D721Med (cell line): ENCODE measurements around the gene IPO8.
"Not testable (repeated sequence)": the region's sequence is repeated elsewhere in the genome, so short reads cannot be mapped to it uniquely, and the experiment has no call there.

Experiments
- DNase-seq: peaks from one replicate; pipeline ENCODE4 v3.0.0; 2011; ENCODE audit warnings: low spot score; ENCODE audit not compliant: insufficient read length
- FAIRE-seq: peaks from 2 replicates; lab custom pipeline; 2011; peaks lifted over from hg19 to GRCh38; lab: Jason Lieb, UNC
- TF ChIP-seq, protein P1 (sequence below): IDR thresholded peaks from 2 replicates; pipeline ENCODE4 v1.5.1; 2012; ENCODE audit warnings: mild to moderate bottlenecking, control low read depth; ENCODE audit not compliant: insufficient read depth; ENCODE audit errors: missing control alignments

Gene IPO8

DNA sequence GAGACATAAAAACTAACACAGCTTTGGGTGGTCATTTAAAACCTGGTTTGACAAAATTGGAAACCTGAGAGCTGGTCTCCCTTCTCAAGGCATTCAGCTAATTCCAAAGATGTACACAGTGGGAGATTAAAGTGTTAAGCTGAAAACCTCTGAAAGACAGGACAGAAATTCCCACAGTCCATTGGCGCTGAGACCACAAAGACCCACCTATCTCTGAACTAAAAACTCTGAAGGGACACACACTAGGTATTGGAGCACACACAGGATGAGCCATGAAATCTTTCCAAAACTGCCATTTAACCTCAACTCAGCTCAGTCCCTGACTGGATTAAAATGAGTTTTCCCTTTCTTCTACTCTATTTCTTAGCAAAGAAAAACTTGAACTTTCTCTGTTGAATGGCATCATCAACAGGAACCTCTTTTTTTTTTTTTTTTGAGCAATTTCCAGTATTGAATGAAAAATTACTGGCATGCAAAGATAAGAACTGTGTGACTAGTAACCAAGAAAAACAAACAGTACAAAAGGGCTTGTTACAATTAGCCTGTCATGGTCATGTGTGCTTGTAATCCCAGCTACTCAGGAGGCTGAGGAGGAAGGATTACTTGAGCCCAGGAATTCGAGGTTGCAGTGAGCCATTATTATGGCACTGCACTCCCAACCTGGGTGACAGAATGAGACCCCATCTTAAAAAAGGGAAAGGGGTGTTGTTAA, 82.4 kb downstream of the IPO8 start:
- DNase-seq (no peak), FAIRE-seq (no peak)
- TF ChIP-seq, protein P1, sequence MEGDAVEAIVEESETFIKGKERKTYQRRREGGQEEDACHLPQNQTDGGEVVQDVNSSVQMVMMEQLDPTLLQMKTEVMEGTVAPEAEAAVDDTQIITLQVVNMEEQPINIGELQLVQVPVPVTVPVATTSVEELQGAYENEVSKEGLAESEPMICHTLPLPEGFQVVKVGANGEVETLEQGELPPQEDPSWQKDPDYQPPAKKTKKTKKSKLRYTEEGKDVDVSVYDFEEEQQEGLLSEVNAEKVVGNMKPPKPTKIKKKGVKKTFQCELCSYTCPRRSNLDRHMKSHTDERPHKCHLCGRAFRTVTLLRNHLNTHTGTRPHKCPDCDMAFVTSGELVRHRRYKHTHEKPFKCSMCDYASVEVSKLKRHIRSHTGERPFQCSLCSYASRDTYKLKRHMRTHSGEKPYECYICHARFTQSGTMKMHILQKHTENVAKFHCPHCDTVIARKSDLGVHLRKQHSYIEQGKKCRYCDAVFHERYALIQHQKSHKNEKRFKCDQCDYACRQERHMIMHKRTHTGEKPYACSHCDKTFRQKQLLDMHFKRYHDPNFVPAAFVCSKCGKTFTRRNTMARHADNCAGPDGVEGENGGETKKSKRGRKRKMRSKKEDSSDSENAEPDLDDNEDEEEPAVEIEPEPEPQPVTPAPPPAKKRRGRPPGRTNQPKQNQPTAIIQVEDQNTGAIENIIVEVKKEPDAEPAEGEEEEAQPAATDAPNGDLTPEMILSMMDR, result no peak

DNA sequence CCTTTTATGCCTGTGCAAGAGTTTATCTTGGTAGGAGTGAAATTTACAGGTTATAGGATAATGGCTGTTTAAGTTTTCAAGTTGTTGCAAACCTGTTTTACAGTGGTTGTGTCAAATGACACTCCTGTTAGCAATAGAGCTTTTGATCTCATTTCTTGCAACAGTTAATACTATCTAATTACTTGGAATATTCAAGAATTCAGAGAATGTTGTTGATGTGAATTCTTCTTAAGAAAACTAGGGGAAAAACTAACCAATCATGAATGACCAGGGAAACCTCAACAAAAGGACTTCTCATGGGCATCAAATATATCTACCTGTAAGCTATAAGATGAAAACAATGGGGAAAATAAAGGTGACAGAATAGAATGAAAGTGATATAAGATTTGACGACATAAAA, 85.0 kb downstream of the IPO8 start:
- FAIRE-seq (no peak), DNase-seq (no peak)
- TF ChIP-seq, protein P1, result no peak

- not testable (repeated sequence) for DNase-seq
Measured at GRCh38 chr12:30609819-30610218, 85.8 kb downstream of the IPO8 start.

DNA sequence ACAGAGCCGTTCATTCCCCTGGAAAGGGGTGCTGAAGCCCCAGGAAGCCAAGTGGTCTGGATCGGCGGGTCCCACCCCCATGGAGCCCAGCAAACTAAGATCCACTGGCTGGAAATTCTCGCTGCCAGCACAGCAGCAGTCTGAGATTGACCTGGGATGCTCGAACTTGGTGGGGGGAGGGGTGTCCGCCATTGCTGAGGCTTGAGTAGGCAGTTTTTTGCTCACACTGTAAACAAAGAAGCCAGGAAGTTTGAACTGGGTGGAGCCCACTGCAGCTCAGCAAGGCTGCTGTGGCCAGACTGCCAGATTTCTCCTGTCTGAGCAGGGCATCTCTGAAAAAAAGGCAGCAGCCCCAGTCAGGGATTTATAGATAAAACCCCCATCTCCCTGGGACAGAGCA, 91.4 kb downstream of the IPO8 start:
- not testable (repeated sequence) for DNase-seq, FAIRE-seq

More at GRCh38 chr12:30609819-30610218, 85.8 kb downstream of the IPO8 start:
- not testable (repeated sequence) for FAIRE-seq

GRCh38 chr12:30603129-30603528, 92.5 kb downstream of the IPO8 start:
- TF ChIP-seq, protein P1, result no peak
- DNase-seq (no peak), FAIRE-seq (no peak)

DNA sequence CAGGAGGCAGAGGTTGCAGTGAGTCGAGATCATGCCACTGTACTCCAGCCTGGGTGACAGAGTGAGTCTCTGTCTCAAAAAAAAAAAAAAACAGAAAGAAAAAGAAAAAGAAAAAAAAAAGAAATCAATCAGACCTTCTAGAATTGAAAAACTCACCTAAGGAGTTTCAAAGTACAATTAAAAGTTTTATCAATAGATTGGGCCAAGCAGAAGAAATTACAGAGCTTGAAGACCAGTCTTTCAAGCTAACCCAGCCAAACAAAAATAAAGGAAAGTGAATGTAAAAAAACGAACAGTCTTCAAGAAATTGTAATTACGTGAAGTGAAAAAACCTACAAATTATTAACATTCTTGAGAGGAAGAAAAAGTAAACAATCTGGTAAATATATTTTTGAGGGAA, 93.0 kb downstream of the IPO8 start:
- TF ChIP-seq, protein P1, result no peak
- no peak for DNase-seq
- FAIRE-seq, result no peak

DNA sequence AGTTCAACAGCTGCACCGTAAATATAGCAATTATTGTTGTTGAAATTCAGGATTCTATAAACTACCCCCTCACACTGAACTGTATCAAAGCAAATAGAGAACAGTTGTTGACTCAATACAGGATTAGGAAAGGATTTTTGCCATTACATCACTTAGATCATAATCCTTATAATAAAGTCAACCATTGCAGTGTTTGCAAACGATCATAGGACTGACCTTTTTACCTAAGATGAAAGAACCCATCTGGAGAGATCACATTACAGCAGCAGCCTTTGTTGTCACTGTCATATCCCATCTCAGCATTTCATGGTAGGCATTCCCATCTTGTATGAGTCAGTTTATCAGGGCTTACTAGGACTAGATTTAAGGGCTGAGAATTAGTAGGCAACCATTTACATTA, 96.1 kb downstream of the IPO8 start:
- TF ChIP-seq, protein P1, result no peak
- FAIRE-seq, result peak; percentile 81
- DNase-seq, result no peak

- TF ChIP-seq, protein P1, result no peak
- DNase-seq (no peak), FAIRE-seq (no peak)
Measured at GRCh38 chr12:30598889-30599288, 96.8 kb downstream of the IPO8 start.
